ENCODE results near the gene AKR1B1.

The AKR1B1 gene

DNA sequence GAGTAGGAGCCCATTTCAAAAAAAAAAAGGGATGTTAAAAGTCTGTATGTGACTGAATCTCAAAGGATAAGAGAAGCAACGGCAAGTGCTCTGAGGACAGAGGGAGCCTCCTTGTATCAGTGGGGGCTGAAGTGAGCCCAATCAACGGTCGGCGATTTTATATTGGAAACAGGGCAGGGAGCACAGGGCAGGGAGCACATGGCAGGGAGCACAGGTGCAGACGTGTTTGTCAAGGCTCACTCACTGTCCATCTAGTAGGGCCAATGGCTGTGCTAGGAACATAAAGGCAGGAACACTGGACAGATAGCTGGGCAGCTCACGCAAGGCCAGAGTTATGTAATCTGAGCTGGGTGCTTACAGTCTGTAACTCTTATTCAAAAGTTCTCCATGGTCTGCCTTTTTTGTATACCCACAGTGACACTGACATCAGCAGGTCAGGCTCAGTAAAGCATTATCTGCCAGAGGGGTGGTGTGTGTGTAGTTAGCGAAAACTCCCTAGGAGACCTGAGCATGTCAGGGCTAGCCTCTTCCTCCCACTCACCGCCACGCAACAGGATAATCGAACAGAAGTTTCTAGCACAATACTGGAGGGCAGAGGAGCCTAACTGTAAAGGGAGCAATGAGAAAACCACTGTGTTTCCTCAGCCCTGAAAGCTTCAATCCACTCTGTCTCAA, 15.4 kb downstream of the AKR1B1 start:
- DNase-seq: no peak

DNA sequence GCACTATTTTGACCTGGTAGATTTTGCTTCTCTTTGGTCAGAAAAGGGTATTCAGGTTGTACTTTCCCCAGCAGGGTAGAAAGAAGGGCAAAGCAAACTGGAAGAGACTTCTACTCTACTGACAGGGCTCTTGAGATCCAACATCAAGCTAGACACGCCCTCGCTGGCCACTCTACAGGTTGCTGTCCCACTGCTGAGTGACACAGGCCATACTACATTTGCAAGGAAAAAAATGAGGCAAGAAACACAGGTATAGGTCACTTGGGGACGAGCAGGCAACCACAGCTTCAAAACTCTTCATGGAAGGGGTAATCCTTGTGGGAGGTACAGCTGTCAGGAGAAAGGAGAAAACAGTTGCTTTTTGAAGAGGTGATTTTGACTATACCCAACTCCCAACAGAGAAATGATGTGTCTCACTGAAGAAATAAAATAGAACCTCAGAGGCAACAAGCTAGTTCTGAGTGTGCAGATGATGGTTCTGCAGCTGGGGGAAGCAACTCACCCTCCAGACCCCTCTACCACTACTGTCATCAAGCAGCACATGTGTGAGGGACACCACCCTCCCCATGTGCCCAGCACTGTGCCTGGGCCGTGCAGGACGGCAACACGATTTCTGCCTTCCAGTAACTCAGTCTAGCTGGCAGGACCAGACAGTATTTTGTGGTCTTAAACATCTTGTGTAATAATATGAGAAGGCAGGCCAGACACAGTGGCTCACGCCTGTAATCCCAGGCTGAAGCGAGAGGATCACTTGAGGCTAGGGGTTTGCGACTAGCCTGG, 16.3 kb downstream of the AKR1B1 start:
- no peak for DNase-seq

DNA sequence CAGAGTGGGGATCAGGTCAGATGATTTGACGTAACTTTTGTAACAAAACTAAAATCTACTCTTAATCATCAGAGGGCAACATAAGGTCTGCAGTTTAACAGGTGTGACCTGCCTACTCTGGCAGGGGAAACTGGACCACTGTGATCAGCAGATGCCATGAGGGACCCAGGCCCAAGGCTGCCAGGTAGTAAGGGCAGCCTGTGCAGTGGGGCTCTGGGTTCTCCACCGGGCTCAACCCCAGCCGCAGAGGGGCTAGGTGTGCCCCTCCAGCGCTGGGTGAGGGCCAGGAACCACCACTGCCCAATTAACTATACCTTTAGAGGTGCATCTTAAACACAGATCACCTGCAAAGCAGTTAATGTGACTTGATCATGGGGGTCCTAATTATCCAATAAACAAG, 17.6 kb downstream of the AKR1B1 start:
- no peak for DNase-seq

DNA sequence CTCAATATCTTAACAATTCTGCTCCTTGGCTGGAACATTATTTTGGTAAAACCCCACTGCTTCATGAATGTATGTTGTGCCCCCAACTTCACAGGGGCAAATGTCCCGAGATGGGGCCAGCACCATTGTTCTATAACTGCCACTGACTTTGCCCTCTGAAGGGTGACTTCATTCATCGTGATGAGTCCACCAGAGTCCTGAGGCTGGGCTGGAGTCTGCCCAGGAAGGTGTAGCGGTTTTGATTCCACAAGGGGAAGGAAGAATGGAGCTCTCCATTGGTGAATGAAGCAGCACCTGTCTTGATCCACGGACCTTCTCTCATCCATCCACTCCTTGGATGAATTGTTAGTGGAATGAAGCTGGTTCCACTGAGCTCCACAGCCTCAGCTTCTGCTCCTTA, 18.4 kb downstream of the AKR1B1 start:
- no peak for DNase-seq

DNA sequence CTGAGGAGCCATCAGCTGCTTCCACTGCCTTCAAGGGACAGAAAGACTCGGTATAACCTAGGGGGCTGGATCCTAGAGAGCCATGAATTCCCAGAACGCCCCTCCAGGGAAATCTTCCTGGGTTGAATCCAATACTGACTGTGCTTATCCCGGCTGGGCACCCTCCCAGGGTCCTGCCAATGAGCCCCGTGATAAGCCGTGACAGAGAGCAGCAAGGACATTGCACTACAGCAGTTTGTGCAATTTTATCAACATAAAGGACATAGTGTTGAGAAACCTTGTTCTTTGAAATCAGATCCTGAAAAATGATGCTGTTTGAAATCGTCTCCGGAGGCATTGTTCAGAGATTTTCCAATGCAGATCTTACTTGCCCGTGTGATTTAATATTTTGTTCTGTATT, 18.8 kb downstream of the AKR1B1 start:
- no peak for DNase-seq

DNA sequence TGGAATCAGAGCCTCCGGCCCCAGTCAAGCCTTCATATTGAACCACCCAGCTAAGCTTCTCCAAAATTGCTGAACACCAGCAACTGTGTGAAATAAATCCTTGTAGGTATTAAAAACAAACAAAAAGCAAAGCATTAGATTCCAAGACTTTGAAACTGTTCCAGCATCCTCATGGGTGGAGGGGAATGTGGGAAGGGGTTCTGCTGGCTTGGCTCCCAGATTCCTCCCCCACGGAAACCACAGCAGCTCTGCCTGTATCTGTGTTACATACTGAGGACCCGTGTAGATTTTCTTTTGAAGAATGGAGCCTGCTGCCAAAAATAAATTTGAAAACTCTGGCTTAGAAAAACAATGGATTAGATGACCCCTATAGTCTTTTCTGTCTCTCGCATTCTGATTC, 20.0 kb downstream of the AKR1B1 start:
- no peak for DNase-seq

DNA sequence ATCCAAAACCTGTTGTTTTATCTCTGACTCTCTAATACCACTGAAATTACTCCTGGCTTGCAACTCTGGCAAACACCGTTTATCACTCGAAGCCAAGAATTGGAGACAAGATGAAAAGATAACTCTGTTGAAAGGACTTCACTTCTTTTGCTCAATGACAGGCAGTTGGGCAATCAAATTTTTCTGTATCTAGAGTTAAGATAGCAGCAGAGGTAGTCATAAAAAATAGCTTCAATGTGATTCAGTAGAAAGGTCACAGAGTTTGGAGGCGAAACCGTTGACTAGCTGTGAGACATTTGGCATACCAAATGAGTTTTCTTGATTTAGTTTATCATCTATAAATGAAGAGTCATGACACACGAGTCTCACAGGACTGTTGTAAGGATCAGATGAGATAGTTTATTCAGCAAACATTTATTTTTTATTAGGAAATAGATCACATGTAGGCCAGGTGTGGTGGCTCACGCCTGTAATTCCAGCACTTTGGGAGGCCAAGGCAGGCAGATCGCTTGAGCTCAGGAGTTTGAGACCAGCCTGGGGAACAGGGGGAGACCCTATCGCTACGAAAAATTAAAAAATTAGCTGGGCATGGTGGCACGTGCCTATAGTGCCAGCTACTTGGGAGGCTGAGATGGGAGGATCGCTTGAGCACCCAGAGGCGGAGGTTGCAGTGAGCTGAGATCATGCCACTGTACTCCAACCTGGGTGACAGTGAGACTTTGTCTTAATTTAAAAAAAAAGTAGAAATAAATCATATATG, 23.6 kb downstream of the AKR1B1 start:
- DNase-seq: no peak

DNA sequence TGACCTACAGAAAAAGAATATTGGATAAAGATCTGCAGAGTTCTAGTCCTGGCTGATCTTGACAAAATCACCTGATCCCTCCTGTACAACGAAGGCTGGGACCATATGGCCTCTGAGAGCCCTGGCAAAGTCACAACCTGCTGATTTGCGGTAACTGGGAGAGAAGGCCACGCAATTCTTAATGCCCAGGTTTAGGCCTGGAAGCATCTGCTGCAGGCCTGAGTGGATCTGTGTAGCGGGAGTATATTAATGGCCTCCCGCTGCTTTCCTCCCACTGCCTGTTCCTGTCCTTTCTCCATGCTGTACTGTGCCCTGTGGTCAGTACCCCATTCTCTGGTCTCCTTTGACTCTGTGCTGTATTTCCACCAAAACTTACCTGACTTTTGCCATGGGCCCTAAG, 24.2 kb downstream of the AKR1B1 start:
- DNase-seq: no peak

DNA sequence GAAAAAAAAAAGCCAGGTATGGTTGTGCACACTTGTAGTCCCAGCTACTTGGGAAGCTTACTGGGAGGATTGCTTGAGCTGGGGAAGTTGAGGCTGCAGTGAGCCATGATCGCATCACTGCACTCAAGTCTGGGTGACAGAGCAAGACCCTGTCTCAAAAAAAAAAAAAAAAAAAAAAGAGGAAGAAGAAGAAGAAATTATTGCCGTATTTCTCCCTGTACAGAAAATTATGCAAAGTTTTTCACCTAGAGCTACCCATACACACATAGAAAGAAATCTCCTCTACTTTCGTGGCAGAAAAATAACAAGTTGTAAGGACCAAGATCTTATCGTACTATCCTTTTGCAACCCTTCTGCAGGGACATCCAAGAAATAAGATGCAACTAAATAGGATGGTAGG, 25.5 kb downstream of the AKR1B1 start:
- no peak for DNase-seq

DNA sequence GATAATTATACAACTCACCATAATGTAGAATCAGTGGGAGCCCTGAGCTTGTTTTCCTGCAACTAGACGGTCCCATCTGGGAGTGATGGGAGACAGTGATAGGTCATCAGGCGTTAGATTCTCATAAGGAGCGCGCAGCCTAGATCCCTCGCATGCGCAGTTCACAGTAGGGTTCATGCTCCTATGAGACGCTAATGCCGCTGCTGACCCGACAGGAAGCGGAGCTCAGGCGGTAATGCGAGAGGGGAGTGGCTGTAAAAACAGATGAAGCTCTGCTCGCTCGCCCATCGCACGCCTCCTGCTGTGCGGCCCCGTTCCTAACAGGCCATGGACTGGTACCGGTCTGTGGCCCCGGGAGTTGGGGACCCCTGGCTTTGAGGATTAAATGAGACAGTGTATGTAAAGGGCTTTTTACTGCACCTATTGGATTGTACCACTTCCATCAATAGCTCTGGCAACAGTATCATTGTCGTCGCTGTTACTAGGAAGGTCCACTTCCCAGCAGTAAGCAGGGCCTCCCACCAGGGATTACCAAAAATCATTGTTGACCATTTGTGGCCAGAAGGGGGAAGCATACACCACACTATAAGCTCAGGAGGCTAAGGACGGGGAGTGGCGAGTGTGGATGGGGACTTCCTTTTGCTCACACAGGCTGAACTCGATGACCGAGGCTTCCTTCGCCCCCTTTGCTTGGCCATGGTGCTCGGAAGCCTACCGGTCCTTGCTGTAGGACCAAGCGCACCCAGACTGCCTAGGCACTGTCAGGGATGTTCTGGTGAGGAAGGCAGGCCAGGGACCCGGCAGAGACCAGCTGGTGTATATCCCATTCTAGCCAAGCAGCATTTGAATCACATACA, 26.4 kb downstream of the AKR1B1 start:
- DNase-seq: peak; percentile 85

DNA sequence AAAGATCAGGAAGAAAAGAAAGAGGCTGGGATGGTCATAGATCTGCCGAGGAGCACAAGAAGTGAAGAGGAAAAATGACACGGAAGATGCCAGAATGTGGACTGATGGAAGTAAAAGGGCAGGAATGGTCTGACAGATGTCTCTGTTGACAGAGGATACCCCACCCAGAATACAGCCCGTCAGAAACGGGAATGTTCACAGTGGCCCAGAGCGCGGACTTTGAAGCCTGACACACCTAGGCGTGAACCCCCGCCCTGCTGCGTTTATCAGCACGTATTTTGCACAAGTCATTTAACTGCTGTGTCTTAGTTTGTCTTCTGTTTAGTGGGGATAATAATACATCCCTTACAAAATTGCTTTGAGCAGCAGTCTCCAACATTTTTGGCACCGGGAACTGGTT, 27.1 kb downstream of the AKR1B1 start:
- no peak for DNase-seq

DNA sequence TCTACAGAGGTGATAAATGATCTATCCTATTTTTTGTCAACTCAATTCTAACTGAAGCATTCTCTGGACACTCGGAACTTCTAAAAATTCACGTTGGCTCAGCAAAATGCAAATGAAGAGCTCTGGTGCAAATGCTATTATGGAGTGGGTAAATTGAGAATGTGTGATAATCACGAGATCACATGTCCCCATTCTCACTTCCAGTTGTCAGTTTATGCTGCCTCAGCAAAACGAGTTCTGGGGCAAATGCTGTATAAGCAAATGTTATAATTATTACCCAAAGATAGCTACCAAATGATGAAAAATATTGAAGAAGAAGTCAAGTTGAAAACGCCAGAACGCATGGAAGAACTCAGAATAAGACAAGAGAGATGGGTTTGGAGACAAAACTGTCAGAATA, 29.4 kb downstream of the AKR1B1 start:
- DNase-seq: peak; percentile 64

DNA sequence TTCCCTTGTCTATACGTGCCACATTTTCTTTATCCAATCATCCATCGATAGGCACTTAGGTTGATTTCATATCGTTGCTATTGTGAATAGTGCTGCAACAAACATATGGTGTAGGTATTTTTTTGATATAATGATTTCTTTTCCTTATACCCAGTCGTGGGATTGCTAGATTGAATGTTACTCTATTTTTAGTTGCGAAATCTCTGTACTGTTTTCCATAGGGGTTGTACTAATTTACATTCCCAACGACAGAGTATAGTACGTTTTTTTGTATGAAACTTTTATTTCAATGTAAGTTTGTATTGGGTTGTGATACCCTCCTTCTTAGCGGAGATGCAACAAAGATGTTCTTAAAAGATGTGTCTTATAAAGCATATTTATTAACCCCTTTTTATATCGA, 30.0 kb downstream of the AKR1B1 start:
- DNase-seq: no peak

DNA sequence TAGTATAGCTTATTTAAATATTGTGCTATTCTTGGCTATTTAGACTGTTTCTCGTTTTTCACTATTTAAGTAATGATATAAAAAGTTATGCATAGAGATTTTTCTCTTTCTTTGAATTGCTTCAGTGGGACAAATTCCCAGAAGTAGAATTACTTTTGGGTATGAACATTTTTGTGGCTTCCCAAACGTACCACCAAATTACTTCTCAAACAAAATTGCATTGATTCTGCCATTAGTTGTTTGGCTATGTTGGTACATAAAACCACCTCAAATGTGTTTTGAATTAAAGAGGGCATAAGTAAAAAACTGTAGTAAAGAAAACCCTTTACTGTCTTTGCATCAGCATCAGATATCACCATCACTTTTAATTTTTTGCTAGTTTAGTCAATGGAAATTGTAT, 31.0 kb downstream of the AKR1B1 start:
- DNase-seq: no peak

DNA sequence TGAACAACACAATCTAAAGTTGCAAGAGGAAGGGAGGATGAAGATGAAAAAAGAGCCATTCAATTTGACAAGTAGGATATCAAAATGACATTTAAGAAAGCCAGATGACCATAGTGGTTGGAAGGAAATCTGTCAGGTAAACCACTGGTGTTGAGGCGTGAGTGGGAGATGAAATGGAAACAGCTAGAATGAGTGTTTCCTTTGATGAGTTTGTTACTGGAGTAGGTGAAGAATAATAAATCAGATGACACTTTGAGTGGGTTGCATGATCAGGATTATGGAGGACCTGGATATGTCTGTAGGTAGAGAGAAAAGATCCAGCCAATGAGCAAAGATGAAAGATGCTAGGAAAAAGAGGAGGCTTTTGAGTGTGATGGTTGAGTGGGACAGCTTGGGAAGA, 33.1 kb downstream of the AKR1B1 start:
- no peak for DNase-seq

DNA sequence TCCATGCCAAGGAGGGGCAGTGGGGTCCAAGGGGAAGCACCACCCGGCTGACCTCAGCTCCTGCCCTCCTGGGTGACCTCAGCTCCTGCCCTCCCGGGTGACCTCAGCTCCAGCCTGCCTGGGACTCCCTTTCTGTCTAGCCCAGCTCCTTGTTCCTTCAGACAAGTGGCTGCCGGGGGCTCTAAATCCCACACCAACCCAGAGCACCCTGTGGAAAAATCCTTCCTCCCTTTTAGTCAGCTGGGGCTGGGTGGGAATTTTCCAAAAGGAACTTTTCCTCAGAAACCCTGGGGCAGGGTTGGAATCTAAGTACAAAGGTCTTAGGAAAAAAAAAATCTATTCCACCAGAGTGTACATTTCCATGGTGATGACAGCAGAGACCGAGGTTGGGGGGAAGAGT, 36.3 kb downstream of the AKR1B1 start:
- DNase-seq: no peak

DNA sequence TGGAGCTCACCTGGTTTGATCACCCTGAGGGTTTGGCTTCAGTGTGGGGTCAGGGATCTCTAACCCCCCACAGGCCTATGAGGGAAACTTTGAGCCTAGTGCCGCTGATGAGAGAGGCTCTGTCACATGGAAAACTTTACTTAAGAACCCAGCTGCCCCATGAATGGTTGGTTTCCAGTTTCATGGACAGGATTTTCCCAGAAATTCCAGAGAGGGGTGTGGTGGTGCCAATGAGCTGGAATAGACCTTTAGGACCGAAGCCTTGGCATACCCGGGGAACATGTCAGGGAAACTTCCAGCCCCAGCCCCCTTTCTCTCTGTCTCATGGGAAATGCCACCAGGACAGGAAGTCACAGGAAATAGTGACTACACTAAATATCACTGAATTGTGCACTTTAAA, 36.9 kb downstream of the AKR1B1 start:
- no peak for DNase-seq

DNA sequence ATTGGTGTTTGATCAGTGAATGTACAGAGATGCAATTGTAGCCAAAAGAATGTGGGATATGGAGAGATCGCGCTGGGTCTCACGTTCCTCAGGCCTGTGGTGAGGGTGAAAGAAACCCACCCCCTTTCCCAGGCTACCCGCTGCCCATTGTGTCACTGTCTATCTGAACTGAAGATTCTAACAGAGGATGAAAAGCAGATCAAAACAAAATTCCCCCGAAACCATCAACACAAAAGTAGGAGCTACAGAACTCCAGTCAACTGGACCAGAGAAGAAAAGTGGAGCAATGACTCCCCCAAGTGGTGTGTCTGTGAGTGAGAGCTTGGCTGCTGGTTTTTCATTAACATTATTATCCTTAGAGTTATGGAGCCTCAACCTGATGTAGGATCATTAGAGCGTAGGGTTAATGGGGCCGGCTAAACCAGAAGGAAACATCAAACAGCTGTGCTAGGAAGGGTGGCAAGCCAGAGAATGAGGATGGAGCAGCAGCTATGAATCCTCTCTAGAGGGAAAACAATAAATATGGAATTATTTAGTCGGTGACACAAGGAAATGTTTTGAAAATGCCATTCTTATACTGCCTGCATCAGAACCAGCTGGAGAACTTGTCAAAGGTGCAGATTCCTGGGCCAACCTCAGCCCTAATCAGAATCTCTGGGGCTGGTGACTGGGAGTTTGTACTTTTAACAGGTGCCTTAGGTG, 38.3 kb downstream of the AKR1B1 start:
- peak; percentile 50 for DNase-seq

DNA sequence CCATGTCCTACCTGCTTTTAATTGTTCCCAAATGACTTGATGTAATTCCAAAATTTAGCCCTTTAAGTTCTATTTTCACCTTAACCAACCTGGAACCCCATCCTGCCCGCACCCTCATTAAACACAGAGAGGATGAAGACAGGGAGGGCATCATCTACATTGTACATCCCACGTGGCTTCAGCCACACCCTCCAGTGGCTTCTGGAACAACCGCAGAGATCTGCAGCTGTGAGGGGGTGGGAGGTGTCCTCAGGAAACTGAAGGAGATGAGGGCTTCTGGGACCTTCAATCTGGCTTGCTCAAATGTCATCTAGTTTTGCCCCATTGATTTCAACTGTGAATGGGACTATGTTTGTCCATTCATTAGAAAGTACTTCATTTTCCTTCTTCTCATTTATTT, 39.0 kb downstream of the AKR1B1 start:
- DNase-seq: peak; percentile 40

DNA sequence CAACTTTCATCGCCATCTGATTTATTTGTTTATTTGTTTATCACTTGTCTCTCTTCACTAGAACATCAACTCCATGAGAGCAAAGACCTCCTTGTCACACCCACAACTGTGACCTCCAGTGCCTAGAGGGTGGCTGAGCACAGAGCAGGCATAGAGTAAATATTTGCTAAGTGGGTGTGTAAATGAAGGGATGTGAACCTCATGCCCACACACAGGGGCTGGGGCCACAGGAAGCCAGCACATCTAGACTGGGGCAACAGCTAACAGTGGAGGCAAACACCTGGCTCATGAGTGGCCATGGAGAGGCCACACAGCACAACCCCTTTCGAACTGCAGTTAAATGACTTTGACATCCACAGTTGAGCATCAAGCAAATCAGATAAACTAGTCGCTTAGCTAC, 39.8 kb downstream of the AKR1B1 start:
- DNase-seq: no peak

DNA sequence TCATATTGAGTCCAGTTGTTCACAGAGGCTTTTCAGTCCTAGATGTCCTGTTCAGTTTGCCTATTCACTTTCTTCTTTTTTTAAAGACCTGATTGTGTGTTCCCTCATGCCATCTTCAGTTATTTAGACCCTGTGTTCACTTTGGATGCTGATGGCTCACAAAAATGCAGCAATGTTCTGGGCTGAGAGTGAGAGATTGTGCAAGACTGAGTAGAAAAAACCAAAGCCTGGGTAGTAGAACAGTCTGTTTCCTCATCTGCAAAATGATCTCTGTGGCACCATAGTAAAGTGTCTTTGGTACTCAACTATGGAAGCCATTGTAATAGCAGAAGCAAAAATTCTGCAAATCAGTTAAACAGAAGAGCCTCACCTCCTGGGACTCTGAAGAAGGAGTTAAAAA, 43.2 kb downstream of the AKR1B1 start:
- DNase-seq: no peak

DNA sequence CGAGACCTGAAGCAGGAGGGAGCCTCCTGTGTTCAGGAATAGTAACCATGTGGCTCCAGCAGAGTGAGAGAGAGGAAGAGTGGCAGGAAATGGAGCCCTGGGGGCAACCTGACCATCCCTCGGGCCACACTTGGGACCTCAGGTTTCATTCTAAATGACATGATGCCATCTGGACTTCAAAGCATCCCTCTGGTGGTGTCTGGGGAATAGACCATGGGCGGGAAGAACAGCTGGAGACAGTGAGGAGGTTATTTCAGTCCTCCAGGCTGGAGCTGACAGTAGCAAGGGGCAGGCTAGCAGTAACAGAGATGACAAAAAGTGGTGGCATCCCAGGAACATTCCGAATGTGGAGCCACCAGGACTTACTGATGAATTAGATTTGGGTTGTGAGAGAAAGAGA, 44.8 kb downstream of the AKR1B1 start:
- DNase-seq: no peak

DNA sequence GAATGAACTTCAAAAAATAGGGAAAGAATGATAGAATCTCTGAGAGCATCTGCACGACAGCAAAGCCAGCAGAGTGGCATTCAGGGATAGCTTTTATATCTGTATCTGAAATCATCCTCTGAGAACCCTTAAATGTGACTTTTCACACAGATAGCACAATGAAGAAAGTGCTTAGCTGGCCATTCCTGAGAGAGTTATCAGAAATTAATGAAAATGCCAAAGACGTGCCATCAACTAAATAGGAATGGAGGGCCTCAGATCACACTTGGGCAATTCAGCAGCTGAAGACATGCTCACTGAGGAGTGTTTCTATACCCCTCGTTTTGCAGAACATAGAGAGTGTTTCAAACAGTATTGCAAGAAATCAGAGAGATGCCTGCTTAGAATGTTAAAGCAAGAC, 51.6 kb downstream of the AKR1B1 start:
- no peak for DNase-seq

Measured in RPMI8226 (cell line).